Measurements from ENCODE around the gene GRM5. TPM values are rescaled to one million over a fixed set of nuclear protein-coding genes. Genes with fewer than 3 reads are reported as not detected.

The GRM5 gene
- total RNA-seq, result under 0.01 TPM in 1 of 2 replicates, not detected in the other

GRCh38 chr11:89065651-89066201 is at the start of gene GRM5:
GRM5 (minus strand) TSS chr11:89065982; CDS start chr11:89047872, 18,110 bp downstream.

Other genes with a start within 250 kb of the GRM5 start
- gene TYR, start 111.9 kb upstream of the GRM5 start, total RNA-seq, result not detected in 2 replicates